GM19468 (cell line): Measurements from ENCODE around the gene BPIFA3.

ENCODE experiments used
- ATAC-seq: cut with Tn5 transposase; IDR thresholded peaks from one replicate; pipeline ENCODE4 v1.9.1; 2021; ENCODE audit warnings: mild to moderate bottlenecking, moderate library complexity, moderate number of reproducible peaks; ENCODE audit not compliant: unreplicated experiment; ENCODE audit errors: extremely low read depth

The BPIFA3 gene

GRCh38 chr20:33210371-33210770 is 6.8 kb upstream of the BPIFA3 start:
- ATAC-seq = no peak

GRCh38 chr20:33211817-33212424 is 5.2 kb upstream of the BPIFA3 start:
- ATAC-seq = no peak

- ATAC-seq = no peak
Observed at GRCh38 chr20:33224399-33224798, 7.2 kb downstream of the BPIFA3 start.

- ATAC-seq = no peak
Observed at GRCh38 chr20:33229843-33230242, 12.7 kb downstream of the BPIFA3 start.

- no peak for ATAC-seq
Observed at GRCh38 chr20:33231237-33231636, 14.1 kb downstream of the BPIFA3 start.

GRCh38 chr20:33232486-33233072 is 15.4 kb downstream of the BPIFA3 start:
- ATAC-seq = no peak

GRCh38 chr20:33233129-33233774 is 16.1 kb downstream of the BPIFA3 start:
- ATAC-seq = no peak

- no peak for ATAC-seq
Observed at GRCh38 chr20:33234050-33234449, 16.9 kb downstream of the BPIFA3 start.

GRCh38 chr20:33235696-33236095 is 18.5 kb downstream of the BPIFA3 start, which contains the start of gene BPIFA1:
TSS of gene BPIFA1 (plus strand) at chr20:33235996. CDS start at chr20:33237712, 1,716 bp downstream.
- ATAC-seq = no peak

- ATAC-seq = no peak
Observed at GRCh38 chr20:33236351-33236750, 19.2 kb downstream of the BPIFA3 start.

GRCh38 chr20:33237989-33238388 is 20.8 kb downstream of the BPIFA3 start:
- no peak for ATAC-seq

- ATAC-seq = no peak
Observed at GRCh38 chr20:33239418-33239817, 22.3 kb downstream of the BPIFA3 start.

GRCh38 chr20:33239979-33240736 is 23.0 kb downstream of the BPIFA3 start:
- no peak for ATAC-seq

- ATAC-seq = no peak
Observed at GRCh38 chr20:33240923-33241322, 23.8 kb downstream of the BPIFA3 start.

- ATAC-seq = no peak
Observed at GRCh38 chr20:33242319-33243100, 25.4 kb downstream of the BPIFA3 start.

- no peak for ATAC-seq
Observed at GRCh38 chr20:33246077-33246476, 28.9 kb downstream of the BPIFA3 start.

- ATAC-seq = no peak
Observed at GRCh38 chr20:33249456-33249855, 32.3 kb downstream of the BPIFA3 start.

- ATAC-seq = no peak
Observed at GRCh38 chr20:33250666-33251065, 33.5 kb downstream of the BPIFA3 start.

- no peak for ATAC-seq
Observed at GRCh38 chr20:33251496-33251895, 34.3 kb downstream of the BPIFA3 start.

GRCh38 chr20:33252460-33252859 is 35.3 kb downstream of the BPIFA3 start:
- no peak for ATAC-seq
